ENCODE results near the gene CPN2. TPM values are rescaled to one million over a fixed set of nuclear protein-coding genes. Genes with fewer than 3 reads are reported as not detected.

CPN2 gene
- total and polyA plus RNA-seq, 2 of the 13 experiments (the other 11 are each of a cell fraction or from before 2014, with no cell fraction given) = 26.7 to 27.7 TPM

DNA sequence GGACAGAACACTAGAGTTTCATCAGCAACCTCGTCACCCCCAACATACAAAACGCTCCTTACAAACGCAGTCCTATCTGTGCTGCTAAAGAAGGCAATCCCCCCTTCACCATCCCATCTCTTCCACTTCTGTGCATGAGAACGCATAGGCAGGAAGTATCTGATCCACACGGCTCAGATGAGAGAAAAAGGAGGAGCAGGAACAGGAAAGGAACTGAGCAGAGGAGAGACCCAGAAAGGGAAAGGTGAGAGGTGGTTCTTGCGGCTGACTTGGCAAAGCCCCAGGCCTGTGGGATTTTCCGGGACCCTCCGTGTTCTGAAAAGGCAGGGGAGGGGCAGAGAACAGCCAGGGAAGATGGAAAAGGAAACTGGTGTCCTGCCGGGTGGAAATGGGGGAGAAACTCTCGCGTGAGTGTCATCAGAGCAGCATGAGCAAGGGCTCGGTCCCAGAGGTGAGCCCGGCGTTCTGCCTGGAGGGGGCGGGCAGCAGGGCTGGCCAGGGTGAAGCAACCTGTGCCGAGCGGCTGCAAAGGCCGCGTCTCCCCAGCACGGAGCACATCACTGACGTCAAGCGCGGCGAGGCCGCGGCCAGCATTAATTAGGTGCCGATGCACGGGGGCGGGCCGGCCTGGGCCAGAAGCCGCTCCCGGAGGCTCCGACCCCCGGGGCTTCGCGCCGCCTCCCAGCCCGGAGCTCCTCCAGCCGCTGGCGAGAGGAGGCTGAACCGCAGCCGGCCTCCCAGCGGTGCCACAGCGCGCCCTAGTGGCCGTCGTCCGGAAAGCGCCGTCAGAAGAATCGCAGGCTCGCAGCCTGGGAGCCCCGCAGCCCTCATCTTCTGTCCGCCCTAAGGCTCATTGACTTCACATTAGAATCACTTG is 35.8 kb downstream of the CPN2 start (continued):
- TF ChIP-seq MTERF4 (CRISPR knock-in tag; IDR thresholded peaks at IDR 0.05) (peak; percentile 73; the same call in 1 of the 2 replicates), AGO2 (optimal IDR thresholded peaks at IDR 0.05; ENCODE audit: low read depth, low read length) (no peak), RXRA (CRISPR knock-in tag; IDR thresholded peaks at IDR 0.05) (no peak; the same call in 1 of the 2 replicates), MAFG (CRISPR knock-in tag; IDR thresholded peaks at IDR 0.05) (no peak), GATAD1 (CRISPR knock-in tag; IDR thresholded peaks at IDR 0.05) (peak; percentile 51; the same call in 1 of the 2 replicates), SALL2 (CRISPR knock-in tag; IDR thresholded peaks at IDR 0.05) (0 out of 2 replicates have a peak, but pooled peaks have one; percentile 60), TAF15 (IDR thresholded peaks at IDR 0.05; ENCODE audit: low read depth, low read length, poor library complexity, severe bottlenecking) (peak; percentile 59), UBTF (CRISPR knock-in tag; IDR thresholded peaks at IDR 0.05) (peak; percentile 82), ZBTB37 (CRISPR knock-in tag; IDR thresholded peaks at IDR 0.05) (no peak), ZNF879 (CRISPR knock-in tag; IDR thresholded peaks at IDR 0.05) (no peak), NCOA1 (CRISPR knock-in tag; IDR thresholded peaks at IDR 0.05) (no peak), MAZ (IDR thresholded peaks at IDR 0.05; ENCODE audit: borderline replicate concordance, low read depth, low read length) (peak; percentile 31; the same call in 1 of the 2 replicates), MAZ (CRISPR knock-in tag; IDR thresholded peaks at IDR 0.05; ENCODE audit: low read depth) (0 out of 2 replicates have a peak, but pooled peaks have one; percentile 41)
- TF ChIP-seq, protein P1, sequence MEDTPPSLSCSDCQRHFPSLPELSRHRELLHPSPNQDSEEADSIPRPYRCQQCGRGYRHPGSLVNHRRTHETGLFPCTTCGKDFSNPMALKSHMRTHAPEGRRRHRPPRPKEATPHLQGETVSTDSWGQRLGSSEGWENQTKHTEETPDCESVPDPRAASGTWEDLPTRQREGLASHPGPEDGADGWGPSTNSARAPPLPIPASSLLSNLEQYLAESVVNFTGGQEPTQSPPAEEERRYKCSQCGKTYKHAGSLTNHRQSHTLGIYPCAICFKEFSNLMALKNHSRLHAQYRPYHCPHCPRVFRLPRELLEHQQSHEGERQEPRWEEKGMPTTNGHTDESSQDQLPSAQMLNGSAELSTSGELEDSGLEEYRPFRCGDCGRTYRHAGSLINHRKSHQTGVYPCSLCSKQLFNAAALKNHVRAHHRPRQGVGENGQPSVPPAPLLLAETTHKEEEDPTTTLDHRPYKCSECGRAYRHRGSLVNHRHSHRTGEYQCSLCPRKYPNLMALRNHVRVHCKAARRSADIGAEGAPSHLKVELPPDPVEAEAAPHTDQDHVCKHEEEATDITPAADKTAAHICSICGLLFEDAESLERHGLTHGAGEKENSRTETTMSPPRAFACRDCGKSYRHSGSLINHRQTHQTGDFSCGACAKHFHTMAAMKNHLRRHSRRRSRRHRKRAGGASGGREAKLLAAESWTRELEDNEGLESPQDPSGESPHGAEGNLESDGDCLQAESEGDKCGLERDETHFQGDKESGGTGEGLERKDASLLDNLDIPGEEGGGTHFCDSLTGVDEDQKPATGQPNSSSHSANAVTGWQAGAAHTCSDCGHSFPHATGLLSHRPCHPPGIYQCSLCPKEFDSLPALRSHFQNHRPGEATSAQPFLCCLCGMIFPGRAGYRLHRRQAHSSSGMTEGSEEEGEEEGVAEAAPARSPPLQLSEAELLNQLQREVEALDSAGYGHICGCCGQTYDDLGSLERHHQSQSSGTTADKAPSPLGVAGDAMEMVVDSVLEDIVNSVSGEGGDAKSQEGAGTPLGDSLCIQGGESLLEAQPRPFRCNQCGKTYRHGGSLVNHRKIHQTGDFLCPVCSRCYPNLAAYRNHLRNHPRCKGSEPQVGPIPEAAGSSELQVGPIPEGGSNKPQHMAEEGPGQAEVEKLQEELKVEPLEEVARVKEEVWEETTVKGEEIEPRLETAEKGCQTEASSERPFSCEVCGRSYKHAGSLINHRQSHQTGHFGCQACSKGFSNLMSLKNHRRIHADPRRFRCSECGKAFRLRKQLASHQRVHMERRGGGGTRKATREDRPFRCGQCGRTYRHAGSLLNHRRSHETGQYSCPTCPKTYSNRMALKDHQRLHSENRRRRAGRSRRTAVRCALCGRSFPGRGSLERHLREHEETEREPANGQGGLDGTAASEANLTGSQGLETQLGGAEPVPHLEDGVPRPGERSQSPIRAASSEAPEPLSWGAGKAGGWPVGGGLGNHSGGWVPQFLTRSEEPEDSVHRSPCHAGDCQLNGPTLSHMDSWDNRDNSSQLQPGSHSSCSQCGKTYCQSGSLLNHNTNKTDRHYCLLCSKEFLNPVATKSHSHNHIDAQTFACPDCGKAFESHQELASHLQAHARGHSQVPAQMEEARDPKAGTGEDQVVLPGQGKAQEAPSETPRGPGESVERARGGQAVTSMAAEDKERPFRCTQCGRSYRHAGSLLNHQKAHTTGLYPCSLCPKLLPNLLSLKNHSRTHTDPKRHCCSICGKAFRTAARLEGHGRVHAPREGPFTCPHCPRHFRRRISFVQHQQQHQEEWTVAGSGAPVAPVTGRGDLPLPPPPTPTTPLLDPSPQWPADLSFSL (CRISPR knock-in tag; IDR thresholded peaks at IDR 0.05) = no peak
